H9 (cell line): ENCODE measurements around the gene REG4. TPM values are rescaled to one million over a fixed set of nuclear protein-coding genes. Genes with fewer than 3 reads are reported as not detected.

Experiments
- DNase-seq: peaks from one replicate; pipeline ENCODE4 v3.0.0-alpha.2; 2017
- H2AFZ ChIP-seq: one replicate; pipeline ENCODE4 v1.6.1; 2013; ENCODE audit warnings: mild to moderate bottlenecking, low read length, control low read depth, moderate library complexity
- H2AK5ac ChIP-seq: 2 replicates; pipeline ENCODE4 v1.6.1; 2013; ENCODE audit warnings: low read length, control low read depth, mixed read lengths; ENCODE audit not compliant: insufficient read length
- H2BK120ac ChIP-seq: one replicate; pipeline ENCODE4 v1.6.1; 2013; ENCODE audit warnings: low read depth, mild to moderate bottlenecking, low read length, control low read depth, inconsistent platforms; ENCODE audit not compliant: poor library complexity, severe bottlenecking
- H2BK12ac ChIP-seq: 2 replicates; pipeline ENCODE4 v1.6.1; 2013; ENCODE audit warnings: low read length, control low read depth, mixed read lengths, low read depth; ENCODE audit not compliant: insufficient read length
- H2BK15ac ChIP-seq: 2 replicates; pipeline ENCODE4 v1.6.1; 2013; ENCODE audit warnings: low read depth, low read length, control low read depth
- H2BK20ac ChIP-seq: one replicate; pipeline ENCODE4 v1.6.1; 2013; ENCODE audit warnings: low read depth, mild to moderate bottlenecking, low read length, control low read depth, inconsistent platforms; ENCODE audit not compliant: poor library complexity, severe bottlenecking
- H2BK5ac ChIP-seq: 2 replicates; pipeline ENCODE4 v1.6.1; 2013; ENCODE audit warnings: low read length, control low read depth, mixed read lengths; ENCODE audit not compliant: insufficient read length
- H3K14ac ChIP-seq: 2 replicates; pipeline ENCODE4 v1.6.1; 2013; ENCODE audit warnings: low read length, control low read depth; ENCODE audit not compliant: insufficient read depth
- H3K18ac ChIP-seq: 2 replicates; pipeline ENCODE4 v1.6.1; 2013; ENCODE audit warnings: low read depth, mild to moderate bottlenecking, mixed read lengths, low read length, control low read depth; ENCODE audit not compliant: insufficient read length
- H3K23ac ChIP-seq: 2 replicates; pipeline ENCODE4 v1.6.1; 2013; ENCODE audit warnings: low read length, control low read depth, mixed read lengths, low read depth; ENCODE audit not compliant: insufficient read length
- H3K23me2 ChIP-seq: 2 replicates; pipeline ENCODE4 v1.6.1; 2013; ENCODE audit warnings: low read depth, mild to moderate bottlenecking, mixed read lengths, low read length, control low read depth; ENCODE audit not compliant: insufficient read length, poor library complexity, severe bottlenecking
- H3K27ac ChIP-seq: 2 replicates; pipeline ENCODE4 v1.5.1; 2013; ENCODE audit warnings: low read length, control low read depth, mixed read lengths, low read depth; ENCODE audit not compliant: insufficient read length
- H3K27me3 ChIP-seq: 2 replicates; pipeline ENCODE4 v1.6.1; 2013; ENCODE audit warnings: low read length, control low read depth, inconsistent platforms; ENCODE audit not compliant: insufficient read depth
- H3K4ac ChIP-seq: 2 replicates; pipeline ENCODE4 v1.6.1; 2013; ENCODE audit warnings: low read depth, mild to moderate bottlenecking, control low read depth, inconsistent platforms, low read length, moderate library complexity
- H3K4me1 ChIP-seq: 2 replicates; pipeline ENCODE4 v1.6.1; 2013; ENCODE audit warnings: low read length, control low read depth, inconsistent platforms; ENCODE audit not compliant: insufficient read depth
- H3K4me2 ChIP-seq: 2 replicates; pipeline ENCODE4 v1.6.1; 2013; ENCODE audit warnings: low read length, control low read depth, mixed read lengths; ENCODE audit not compliant: insufficient read length, insufficient read depth
- H3K56ac ChIP-seq: 2 replicates; pipeline ENCODE4 v1.6.1; 2013; ENCODE audit warnings: low read depth, mild to moderate bottlenecking, mixed read lengths, low read length, control low read depth; ENCODE audit not compliant: insufficient read length
- H3K79me1 ChIP-seq: 2 replicates; pipeline ENCODE4 v1.6.1; 2013; ENCODE audit warnings: low read depth, mild to moderate bottlenecking, moderate library complexity, low read length, control low read depth, inconsistent platforms; ENCODE audit not compliant: insufficient read depth, poor library complexity, severe bottlenecking
- H3K79me2 ChIP-seq: 2 replicates; pipeline ENCODE4 v1.6.1; 2013; ENCODE audit warnings: low read length, control low read depth, inconsistent platforms; ENCODE audit not compliant: insufficient read depth
- H3K9ac ChIP-seq: 2 replicates; pipeline ENCODE4 v1.6.1; 2013; ENCODE audit warnings: low read length, control low read depth, mixed read lengths; ENCODE audit not compliant: insufficient read length; ENCODE audit errors: extremely low read depth
- H3K9me3 ChIP-seq: one replicate; pipeline ENCODE4 v1.6.1; 2013; ENCODE audit warnings: low read depth, low read length, inconsistent platforms; ENCODE audit not compliant: control insufficient read depth
- H3T11ph ChIP-seq: one replicate; pipeline ENCODE4 v1.6.1; 2013; ENCODE audit warnings: mild to moderate bottlenecking, low read length, control low read depth, inconsistent platforms
- H4K20me1 ChIP-seq: one replicate; pipeline ENCODE4 v1.6.1; 2013; ENCODE audit not compliant: control insufficient read depth, insufficient read length, insufficient read depth
- H4K5ac ChIP-seq: 2 replicates; pipeline ENCODE4 v1.6.1; 2013; ENCODE audit warnings: low read depth, mild to moderate bottlenecking, mixed read lengths, low read length, control low read depth; ENCODE audit not compliant: insufficient read length
- H4K8ac ChIP-seq: replicated peaks from 2 replicates; pipeline ENCODE4 v1.6.1; 2013; ENCODE audit warnings: low read length, control low read depth, mixed read lengths, low read depth; ENCODE audit not compliant: insufficient read length
- H4K91ac ChIP-seq: 2 replicates; pipeline ENCODE4 v1.6.1; 2013; ENCODE audit warnings: low read depth, mild to moderate bottlenecking, moderate library complexity, mixed read lengths, low read length, control low read depth; ENCODE audit not compliant: insufficient read length
- H3K27ac Mint-ChIP-seq, 3 experiments: 2 replicates in 2 of 3; 3 replicates in 1 of 3; pipeline ENCODE4 v1.8.0; 2020 to 2021; ENCODE audit warnings: mixed read lengths in 3 of 3, mild to moderate bottlenecking in 1 of 3, moderate library complexity in 1 of 3
- H3K27me3 Mint-ChIP-seq: 2 replicates; pipeline ENCODE4 v1.8.0; 2021; ENCODE audit warnings: low read depth, mild to moderate bottlenecking, moderate library complexity, mixed read lengths
- H3K36me3 Mint-ChIP-seq, 3 experiments: 2 replicates in 2 of 3; 3 replicates in 1 of 3; pipeline ENCODE4 v1.8.0; 2020 to 2021; ENCODE audit warnings: low read depth in 3 of 3, mixed read lengths in 3 of 3; ENCODE audit not compliant: insufficient read depth in 1 of 3
- H3K4me1 Mint-ChIP-seq, 2 experiments: 2 replicates each; pipeline ENCODE4 v1.8.0; 2020; ENCODE audit warnings: mixed read lengths in 2 of 2
- H3K4me3 Mint-ChIP-seq, 2 experiments: 2 replicates in 1 of 2; 3 replicates in 1 of 2; pipeline ENCODE4 v1.8.0; 2020 to 2021; ENCODE audit warnings: mild to moderate bottlenecking in 2 of 2, mixed read lengths in 2 of 2, moderate library complexity in 1 of 2
- H3K9me3 Mint-ChIP-seq, 2 experiments: 2 replicates in 1 of 2; 3 replicates in 1 of 2; pipeline ENCODE4 v1.8.0; 2020; ENCODE audit warnings: mild to moderate bottlenecking in 2 of 2, mixed read lengths in 2 of 2, moderate library complexity in 1 of 2
- CTCF ChIP-seq: fragments of 200-600 bp; sonication (generic); conservative IDR thresholded peaks from 3 replicates; pipeline ENCODE4 v1.8.0; 2021; ENCODE audit warnings: antibody characterized with exemption, mild to moderate bottlenecking
- WGBS: extraction: QIAGEN DNeasy Blood & Tissue Kit; methylation state at CpG from one replicate; pipeline ENCODE4 v1.1.7; 2013; ENCODE audit warnings: missing lambda C conversion rate, low lambda C conversion rate, mixed read lengths; ENCODE audit not compliant: insufficient read length; ENCODE audit errors: extremely low coverage; 5-methylcytosine and 5-hydroxymethylcytosine counted together
- total RNA-seq: library from RNA; stranded (reverse); gene quantifications from 2 replicates; pipeline ENCODE4 v1.2.1, GENCODE V29; 2021

Gene REG4
- total RNA-seq, 1 experiment from 2014 or later = not detected

- H3K56ac ChIP-seq = no peak overlapping the region
- Mint-ChIP-seq H3K27me3 (peaks cover 7% of the 10 kb centered on the region), H3K27ac (no peak overlapping the region), H3K36me3 (no peaks in the 10 kb centered on the region), H3K9me3 (no peaks in the 10 kb centered on the region), H3K4me1 (peaks cover 13 to 16% of the 10 kb centered on the region in 2 experiments), H3K4me3 (no peak overlapping the region)
- H4K8ac ChIP-seq = no peak overlapping the region
- H2AFZ ChIP-seq = no peak overlapping the region
- no peak overlapping the region for H3K23ac ChIP-seq
- no peak overlapping the region for H3K4ac ChIP-seq
- no peaks in the 10 kb centered on the region for H3K23me2 ChIP-seq
- H2BK5ac ChIP-seq = no peak overlapping the region
- H3K79me1 ChIP-seq = no peaks in the 10 kb centered on the region
- no peak overlapping the region for H2BK15ac ChIP-seq
- no CpG with 5 or more reads among the region's 3 CpGs for whole genome bisulfite sequencing
- no peak overlapping the region for H3K27ac ChIP-seq
- no peak overlapping the region for H3K4me2 ChIP-seq
- H2BK20ac ChIP-seq = no peak overlapping the region
- H3K4me1 ChIP-seq = peaks cover 5% of the 10 kb centered on the region; the same call in 1 of the 2 replicates
- H4K5ac ChIP-seq = no peak overlapping the region
- no peak overlapping the region for H3K14ac ChIP-seq
- no peaks in the 10 kb centered on the region for H3K79me2 ChIP-seq
- DNase-seq = no peak
- no peak overlapping the region for H4K91ac ChIP-seq
- no peak overlapping the region for H3K9ac ChIP-seq
- no peak overlapping the region for H3K18ac ChIP-seq
- no peaks in the 10 kb centered on the region for H3K9me3 ChIP-seq
- H3T11ph ChIP-seq = no peak overlapping the region
- H2BK12ac ChIP-seq = no peak overlapping the region
- H3K27me3 ChIP-seq = no peaks in the 10 kb centered on the region
- H2BK120ac ChIP-seq = no peak overlapping the region
- no peak for TF ChIP-seq CTCF
- H2AK5ac ChIP-seq = no peak overlapping the region
- no peaks in the 10 kb centered on the region for H4K20me1 ChIP-seq
These were observed 39.5 kb downstream of the REG4 start for GRCh38 chr1:119771770-119772169.
